Bronchial epithelial cell (primary cell): ENCODE data around the gene CDK5. TPM values are rescaled to one million over a fixed set of nuclear protein-coding genes. Genes with fewer than 3 reads are reported as not detected.

ENCODE experiments used
- DNase-seq: peaks from one replicate; pipeline ENCODE4 v3.0.0-alpha.2; 2010; ENCODE audit warnings: low read depth
- FAIRE-seq: peaks from 2 replicates; lab custom pipeline; 2011; peaks lifted over from hg19 to GRCh38; lab: Jason Lieb, UNC
- H3K27me3 ChIP-seq: 2 replicates; pipeline ENCODE4 v1.5.1; 2011; ENCODE audit warnings: low read length; ENCODE audit not compliant: control insufficient read depth, insufficient read depth
- H3K36me3 ChIP-seq: 2 replicates; pipeline ENCODE4 v1.5.1; 2011; ENCODE audit warnings: low read length; ENCODE audit not compliant: control insufficient read depth, insufficient read depth
- H3K4me3 ChIP-seq: 2 replicates; pipeline ENCODE4 v1.5.1; 2011; ENCODE audit warnings: mild to moderate bottlenecking, low read depth, low read length, control low read depth
- CTCF ChIP-seq: IDR thresholded peaks from 2 replicates; pipeline ENCODE4 v1.5.1; 2011; ENCODE audit warnings: mild to moderate bottlenecking, moderate library complexity, low read length, control low read depth, inconsistent platforms; ENCODE audit not compliant: insufficient read depth, severe bottlenecking
- total RNA-seq: library from RNA; depleted of rRNA; stranded (reverse); fragments of >200 nt; gene quantifications from 2 replicates; pipeline ENCODE4 v1.2.1, GENCODE V29; 2014

Gene CDK5
- total RNA-seq, 1 donor from 2014 or later = 12.4 TPM

GRCh38 chr7:151076863-151077704 is 19.4 kb upstream of the CDK5 start:
- no peaks in the 10 kb centered on the region for H3K27me3 ChIP-seq
- DNase-seq (no peak), FAIRE-seq (no peak)
- peaks cover 27% of the 10 kb centered on the region for H3K36me3 ChIP-seq
- H3K4me3 ChIP-seq = no peak overlapping the region
- peak; percentile 55 for TF ChIP-seq CTCF

- DNase-seq (no peak), FAIRE-seq (no peak)
- Histone ChIP-seq H3K4me3 (no peak overlapping the region), H3K27me3 (no peaks in the 10 kb centered on the region), H3K36me3 (peaks cover 30% of the 10 kb centered on the region)
- no peak for TF ChIP-seq CTCF
Observed at GRCh38 chr7:151075978-151076426, 18.3 kb upstream of the CDK5 start.

GRCh38 chr7:151075662-151075971 is 17.9 kb upstream of the CDK5 start:
- DNase-seq (no peak), FAIRE-seq (no peak)
- Histone ChIP-seq H3K27me3 (no peaks in the 10 kb centered on the region), H3K36me3 (peaks cover 31% of the 10 kb centered on the region), H3K4me3 (no peak overlapping the region)
- TF ChIP-seq CTCF = no peak

- no peak for FAIRE-seq
- TF ChIP-seq CTCF = no peak
- H3K36me3 ChIP-seq = peaks cover 36% of the 10 kb centered on the region
Observed at GRCh38 chr7:151074817-151075661, 17.3 kb upstream of the CDK5 start.

GRCh38 chr7:151073990-151074389 is 16.3 kb upstream of the CDK5 start:
- H3K36me3 ChIP-seq = peaks cover 40% of the 10 kb centered on the region
- DNase-seq = no peak
- no peak for TF ChIP-seq CTCF

More at GRCh38 chr7:151074817-151075661, 17.3 kb upstream of the CDK5 start:
- no peaks in the 10 kb centered on the region for H3K27me3 ChIP-seq
- no peak for DNase-seq
- H3K4me3 ChIP-seq = no peak overlapping the region

More at GRCh38 chr7:151073990-151074389, 16.3 kb upstream of the CDK5 start:
- no peak for FAIRE-seq
- H3K27me3 ChIP-seq = no peaks in the 10 kb centered on the region
- no peak overlapping the region for H3K4me3 ChIP-seq
